NOMO-1 treated with DMSO at 0.1 percent for 48 hours (cell line): Measurements from ENCODE around the gene PHGDH.

Source experiments
- DNase-seq: peaks from one replicate; lab custom pipeline; 2025; ENCODE audit not compliant: unreplicated experiment; lab: John Stamatoyannopoulos, UW

PHGDH gene

DNA sequence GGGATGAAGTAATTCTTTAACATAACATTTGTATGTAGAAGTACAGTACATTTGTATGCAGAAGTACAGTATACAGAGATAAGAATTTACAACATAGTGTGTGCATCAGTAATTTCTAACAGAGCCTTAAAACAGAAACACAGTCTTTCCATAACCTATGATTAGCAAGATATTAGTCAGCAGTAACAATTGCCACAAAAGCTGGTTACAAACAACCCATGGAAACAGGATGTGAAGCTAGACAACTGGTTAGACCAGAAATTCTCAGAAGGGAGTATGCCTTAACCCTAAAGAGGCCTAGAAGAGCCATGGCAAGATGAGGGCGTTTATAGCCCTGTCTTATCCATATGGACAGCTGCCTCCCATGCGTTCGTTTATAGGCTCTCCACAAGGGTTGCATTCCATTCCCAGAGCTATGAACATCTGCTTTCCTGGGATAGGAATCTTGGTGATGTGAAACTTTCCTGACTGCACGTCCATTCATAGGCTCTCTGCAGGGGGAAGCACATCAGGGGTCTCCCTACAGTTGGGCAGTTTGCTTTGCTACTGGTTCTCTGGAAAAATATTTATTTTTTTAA lies 74.8 kb downstream of the PHGDH start:
- DNase-seq, result peak; percentile 11

DNA sequence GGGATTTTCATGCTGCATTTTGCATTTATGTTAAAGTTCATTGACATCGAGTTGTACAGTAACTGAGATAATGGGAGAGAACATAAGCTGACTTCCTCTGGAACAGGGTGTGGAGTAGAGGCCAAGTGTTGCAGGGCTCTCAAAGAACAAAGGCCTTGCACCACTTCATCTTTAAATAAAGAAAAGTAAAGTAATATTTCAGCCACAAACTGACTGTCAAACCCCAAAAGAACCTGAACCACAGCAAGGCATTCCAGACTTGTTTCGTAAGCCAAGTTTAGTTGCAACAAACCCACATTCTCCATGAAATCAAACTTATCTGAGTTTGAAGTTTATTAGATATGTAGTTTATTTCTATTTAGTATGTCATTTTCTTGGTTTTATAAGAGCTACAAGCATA lies 76.0 kb downstream of the PHGDH start:
- peak; percentile 75 for DNase-seq

DNA sequence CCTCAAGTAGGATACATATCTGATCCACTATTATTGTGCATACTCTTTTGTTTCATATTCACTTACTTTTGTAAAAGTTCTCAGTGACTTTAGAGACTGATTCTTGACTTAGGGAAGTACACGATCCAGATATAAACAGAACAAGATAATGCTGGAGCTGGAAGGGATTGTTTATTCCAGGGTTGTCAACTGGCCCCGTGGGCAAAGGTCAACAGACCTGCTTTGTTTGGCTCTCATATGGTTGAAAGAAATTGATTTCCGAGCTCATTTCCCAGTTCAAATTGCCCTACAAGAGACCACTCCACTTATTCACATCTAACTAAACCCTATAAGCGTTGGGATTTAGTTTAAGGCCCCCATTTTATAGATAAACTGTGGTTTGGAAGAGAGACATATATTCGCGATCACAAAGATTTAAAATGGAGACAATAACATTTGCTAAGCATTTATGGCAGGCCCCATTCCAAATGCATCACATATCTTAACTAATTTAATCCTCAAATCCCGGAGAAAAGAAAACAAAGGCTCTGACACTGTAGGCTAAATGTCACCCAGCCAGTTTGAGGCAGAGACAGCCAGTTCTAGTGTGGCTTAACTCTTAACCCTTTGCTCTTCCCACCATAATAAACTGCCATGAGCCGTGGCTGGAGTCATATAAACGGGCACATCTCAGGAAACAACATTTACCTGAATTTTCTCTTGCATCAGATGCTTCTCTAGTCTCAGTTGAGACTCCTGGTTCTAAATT lies 78.9 kb downstream of the PHGDH start:
- no peak for DNase-seq

- DNase-seq, result no peak
These were observed 79.6 kb downstream of the PHGDH start for GRCh38 chr1:119791377-119791776.
